Stomach (tissue), 4 donors: ENCODE data around the gene MBTD1.

Experiments used
- CTCF ChIP-seq, 7 experiments: fragments of 450-650 bp in 4 of 7; fragments of 200-600 bp in 3 of 7; sonication (generic) in 3 of 7; IDR thresholded peaks; one replicate each; pipeline ENCODE4 v1.5.1; 2016 to 2019; ENCODE audit warnings: antibody characterized with exemption in 7 of 7, control low read depth in 2 of 7, mild to moderate bottlenecking in 1 of 7
- EP300 ChIP-seq: sonication (generic); formaldehyde crosslinking; IDR thresholded peaks from one replicate; pipeline ENCODE4 v1.6.1; 2017; ENCODE audit warnings: antibody characterized with exemption
- POLR2A ChIP-seq, 4 donors: fragments of 450-650 bp; IDR thresholded peaks; one replicate each; pipeline ENCODE4 v1.6.1; 2016; ENCODE audit warnings: antibody characterized with exemption in 4 of 4, control low read depth in 2 of 4, mild to moderate bottlenecking in 1 of 4, moderate library complexity in 1 of 4
- POLR2AphosphoS5 ChIP-seq, 3 donors: sonication (generic); formaldehyde crosslinking; IDR thresholded peaks; one replicate each; pipeline ENCODE4 v1.6.1; 2016; ENCODE audit warnings: antibody characterized with exemption in 3 of 3

GRCh38 chr17:51244041-51244440 is 15.8 kb downstream of the MBTD1 start:
- TF ChIP-seq CTCF (IDR thresholded peaks at IDR 0.05) (no peak), POLR2AphosphoS5 (IDR thresholded peaks at IDR 0.05) (no peak), POLR2A (IDR thresholded peaks at IDR 0.05) (no peak), EP300 (no peak)
